Adrenal gland (tissue), 12 donors: ENCODE data around the gene DRGX. TPM values are rescaled to one million over a fixed set of nuclear protein-coding genes. Genes with fewer than 3 reads are reported as not detected.

Experiments used
- DNase-seq, 7 donors: peaks; one replicate each; pipeline ENCODE4 v3.0.0-alpha.2; 2019 to 2020
- H3K27ac ChIP-seq, 5 donors: fragments of 200-600 bp; sonication (generic) in 4 of 5; 1 replicate in 3 of 5; 2 replicates in 2 of 5; pipeline versions ENCODE4 v1.5.1 to v1.8.0; 2016 to 2020; ENCODE audit warnings: mild to moderate bottlenecking in 1 of 5
- H3K27me3 ChIP-seq: fragments of 200-600 bp; 2 replicates; pipeline ENCODE4 v1.8.0; 2021
- H3K36me3 ChIP-seq, 2 donors: fragments of 200-600 bp; replicated peaks in 1 of 2; 1 replicate in 1 of 2; 2 replicates in 1 of 2; pipeline versions ENCODE4 v1.5.1 to v1.8.0; 2018 to 2022
- H3K4me1 ChIP-seq, 2 donors: fragments of 200-600 bp; replicated peaks in 1 of 2; 1 replicate in 1 of 2; 2 replicates in 1 of 2; pipeline versions ENCODE4 v1.5.1 to v1.8.0; 2018 to 2021
- H3K4me3 ChIP-seq, 4 donors: fragments of 200-600 bp; sonication (generic) in 3 of 4; one replicate each; pipeline ENCODE4 v1.5.1; 2016 to 2018
- H3K9me3 ChIP-seq, 3 donors: fragments of 200-600 bp; sonication (generic) in 1 of 3; replicated peaks in 1 of 3; 1 replicate in 2 of 3; 2 replicates in 1 of 3; pipeline versions ENCODE4 v1.5.1 to v1.8.0; 2016 to 2021
- CTCF ChIP-seq, 6 experiments: fragments of 450-650 bp in 4 of 6; fragments of 200-600 bp in 2 of 6; sonication (generic) in 1 of 6; IDR thresholded peaks; 1 replicate in 5 of 6; 2 replicates in 1 of 6; pipeline versions ENCODE4 v1.5.1 to v1.8.0; 2016 to 2021; ENCODE audit warnings: antibody characterized with exemption in 6 of 6, mild to moderate bottlenecking in 2 of 6, moderate library complexity in 1 of 6
- POLR2A ChIP-seq, 2 donors: fragments of 450-650 bp; IDR thresholded peaks; one replicate each; pipeline ENCODE4 v1.6.1; 2017; ENCODE audit warnings: antibody characterized with exemption in 2 of 2, mild to moderate bottlenecking in 2 of 2, moderate library complexity in 1 of 2
- WGBS, 4 donors: extraction: QIAGEN DNeasy Blood & Tissue Kit in 2 of 4; methylation state at CpG; one replicate each; pipeline versions ENCODE4 v1.1.5 to v1.1.7; 2013 to 2017; 5-methylcytosine and 5-hydroxymethylcytosine counted together
- intact Hi-C, 2 donors: fragments of 100-400 bp; cut with DNase I; formaldehyde crosslinking; loops; one replicate each; pipeline versions ENCODE4 v1.14.1 to v1.15.0; 2022 to 2023
- polyA plus RNA-seq, 3 donors: library from polyadenylated mRNA; stranded (reverse); fragments of 200-250 nt in 2 of 3; fragments of 350-450 nt in 1 of 3; fragmentation: Illumina TruSeq in 1 of 3; extraction: RNeasy Lipid Tissue Mini Kit (QIAGEN cat#74804) in 1 of 3; gene quantifications; one replicate each; pipeline ENCODE4 v1.2.3, GENCODE V29; 2013 to 2014
- total RNA-seq, 9 donors: library from RNA; depleted of rRNA in 4 of 9; stranded (reverse); fragments of >200 nt in 4 of 9; fragments of 120-200 nt in 1 of 9; fragmentation: NEBNext Ultra II Directional in 1 of 9; extraction: Animal tissue kit (Norgen Biotek cat#: 25700) in 1 of 9; gene quantifications; one replicate each; pipeline versions ENCODE4 v1.1.0 to v1.2.4, GENCODE V29; 2013 to 2023
- donor health status: healthy with polysubstance abuse.
- donor health status: Bipolar disorder and iron deficiency.
- donor health status: DM: yes; HTN: yes; CAD: no.
- donor health status: DM: no; HTN: no; CAD: no.
- donor health status: DM: no; HTN: no; CAD: no.
- donor health status: DM: yes; HTN: yes; CAD: no.

DRGX gene
- total and polyA plus RNA-seq, 12 donors: 0.06 to 9.6 (median 2.8) TPM; not detected in 4

GRCh38 chr10:49375611-49376010 lies 20.3 kb downstream of the DRGX start:
- intact Hi-C loops: no loop called here
- H3K4me1 ChIP-seq: no peaks in the 10 kb centered on the region
- TF ChIP-seq CTCF (IDR thresholded peaks at IDR 0.05) (no peak), POLR2A (IDR thresholded peaks at IDR 0.05) (no peak)
- 37 to 68% (median 58%) methylated on average over 2 to 3 of the region's 3 CpGs for WGBS, 4 donors
- H3K27ac ChIP-seq: no peak overlapping the region
- no peaks in the 10 kb centered on the region for H3K27me3 ChIP-seq
- peak in 1 of 7 donors; percentile 63 for DNase-seq
- no peaks in the 10 kb centered on the region for H3K36me3 ChIP-seq
- no peak overlapping the region for H3K4me3 ChIP-seq
- H3K9me3 ChIP-seq: no peaks in the 10 kb centered on the region

GRCh38 chr10:49374740-49375139 lies 21.1 kb downstream of the DRGX start:
- DNase-seq: no peak
- no peaks in the 10 kb centered on the region for H3K9me3 ChIP-seq
- H3K36me3 ChIP-seq: no peaks in the 10 kb centered on the region
- H3K4me3 ChIP-seq: no peak overlapping the region
- no peaks in the 10 kb centered on the region for H3K27me3 ChIP-seq
- TF ChIP-seq CTCF (IDR thresholded peaks at IDR 0.05) (no peak), POLR2A (IDR thresholded peaks at IDR 0.05) (no peak)
- WGBS, 4 donors: 72 to 86% (median 77%) methylated on average over 5 of the region's 5 CpGs
- intact Hi-C loops: no loop called here
- H3K27ac ChIP-seq: no peak overlapping the region
- H3K4me1 ChIP-seq: no peaks in the 10 kb centered on the region

- no peak for DNase-seq
- Histone ChIP-seq H3K4me3 (no peak overlapping the region), H3K27ac (no peak overlapping the region), H3K27me3 (no peaks in the 10 kb centered on the region), H3K4me1 (no peaks in the 10 kb centered on the region), H3K9me3 (no peaks in the 10 kb centered on the region), H3K36me3 (no peaks in the 10 kb centered on the region)
- WGBS, 4 donors: 88 to 92% (median 89%) methylated on average over 5 of the region's 5 CpGs
- TF ChIP-seq POLR2A (IDR thresholded peaks at IDR 0.05): no peak
- TF ChIP-seq CTCF (IDR thresholded peaks at IDR 0.05): no peak
- intact Hi-C loops: no loop called here
These were observed 22.5 kb downstream of the DRGX start for GRCh38 chr10:49373361-49373760.

- TF ChIP-seq CTCF (IDR thresholded peaks at IDR 0.05) (no peak), POLR2A (IDR thresholded peaks at IDR 0.05) (no peak)
These were observed 23.9 kb downstream of the DRGX start for GRCh38 chr10:49371967-49372366.

More at GRCh38 chr10:49371967-49372366, 23.9 kb downstream of the DRGX start:
- intact Hi-C loops: no loop called here
- Histone ChIP-seq H3K4me3 (no peak overlapping the region), H3K9me3 (no peaks in the 10 kb centered on the region), H3K27ac (no peak overlapping the region), H3K27me3 (no peaks in the 10 kb centered on the region), H3K4me1 (no peaks in the 10 kb centered on the region), H3K36me3 (no peaks in the 10 kb centered on the region)
- DNase-seq: peak in 1 of 7 donors; percentile 29
- 56 to 73% (median 66%) methylated on average over 3 of the region's 3 CpGs for WGBS, 4 donors
